HG03354 (cell line): ENCODE data around the gene HLA-E.
"Not testable (repeated sequence)": the region's sequence is repeated elsewhere in the genome, so short reads cannot be mapped to it uniquely, and the experiment has no call there.

ENCODE experiments used
- ATAC-seq: cut with Tn5 transposase; IDR thresholded peaks from one replicate; pipeline ENCODE4 v1.9.1; 2021; ENCODE audit warnings: mild to moderate bottlenecking; ENCODE audit not compliant: unreplicated experiment, poor library complexity, severe bottlenecking

HLA-E gene

GRCh38 chr6:30500421-30501355, 11.4 kb downstream of the HLA-E start:
- ATAC-seq, result no peak

DNA sequence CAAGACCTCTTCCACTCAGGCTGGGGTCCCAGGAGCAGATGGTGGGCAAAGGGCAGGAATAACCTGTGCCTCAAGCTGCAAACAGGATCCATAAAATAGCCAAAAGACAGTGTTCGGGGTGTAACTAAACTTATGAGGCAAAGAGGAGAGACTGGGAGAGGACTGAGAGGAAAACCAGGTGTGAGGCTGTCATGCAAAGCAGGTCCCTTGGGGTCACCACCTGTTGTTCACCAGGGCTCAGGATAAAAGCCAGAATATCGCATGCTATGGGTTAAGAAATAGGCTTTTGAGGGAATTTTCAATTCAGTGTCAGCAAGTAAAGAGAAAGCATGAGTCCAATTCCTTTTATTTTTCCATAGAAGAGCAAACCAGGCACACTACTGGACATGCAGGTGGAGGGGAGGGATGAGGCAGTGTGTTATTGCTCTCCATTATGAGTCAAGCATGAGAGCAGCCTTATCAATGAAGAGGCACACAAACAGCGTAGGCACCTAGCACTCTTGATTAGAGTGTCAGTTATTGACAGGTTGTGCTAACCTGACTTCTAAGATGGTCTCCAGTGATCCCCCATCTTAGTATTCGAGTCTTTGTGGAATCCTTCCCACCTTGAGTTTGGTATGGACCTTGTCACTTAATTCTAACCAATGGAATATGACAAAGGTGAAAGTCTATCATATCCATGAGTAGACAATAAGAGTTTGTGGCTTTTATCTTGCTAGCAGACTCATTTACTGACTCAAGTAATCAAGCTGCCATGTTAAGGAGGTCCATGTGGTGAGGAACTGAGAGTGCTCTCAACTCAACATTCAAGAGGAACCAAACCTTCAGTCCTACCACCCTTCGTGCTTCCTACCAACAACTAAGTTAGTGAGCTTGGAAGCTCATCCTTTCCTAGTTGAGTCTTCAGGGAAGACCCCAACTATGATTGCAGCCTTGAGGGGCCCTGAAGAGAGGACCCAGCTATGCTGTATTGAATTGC, 18.8 kb downstream of the HLA-E start:
- no peak for ATAC-seq

DNA sequence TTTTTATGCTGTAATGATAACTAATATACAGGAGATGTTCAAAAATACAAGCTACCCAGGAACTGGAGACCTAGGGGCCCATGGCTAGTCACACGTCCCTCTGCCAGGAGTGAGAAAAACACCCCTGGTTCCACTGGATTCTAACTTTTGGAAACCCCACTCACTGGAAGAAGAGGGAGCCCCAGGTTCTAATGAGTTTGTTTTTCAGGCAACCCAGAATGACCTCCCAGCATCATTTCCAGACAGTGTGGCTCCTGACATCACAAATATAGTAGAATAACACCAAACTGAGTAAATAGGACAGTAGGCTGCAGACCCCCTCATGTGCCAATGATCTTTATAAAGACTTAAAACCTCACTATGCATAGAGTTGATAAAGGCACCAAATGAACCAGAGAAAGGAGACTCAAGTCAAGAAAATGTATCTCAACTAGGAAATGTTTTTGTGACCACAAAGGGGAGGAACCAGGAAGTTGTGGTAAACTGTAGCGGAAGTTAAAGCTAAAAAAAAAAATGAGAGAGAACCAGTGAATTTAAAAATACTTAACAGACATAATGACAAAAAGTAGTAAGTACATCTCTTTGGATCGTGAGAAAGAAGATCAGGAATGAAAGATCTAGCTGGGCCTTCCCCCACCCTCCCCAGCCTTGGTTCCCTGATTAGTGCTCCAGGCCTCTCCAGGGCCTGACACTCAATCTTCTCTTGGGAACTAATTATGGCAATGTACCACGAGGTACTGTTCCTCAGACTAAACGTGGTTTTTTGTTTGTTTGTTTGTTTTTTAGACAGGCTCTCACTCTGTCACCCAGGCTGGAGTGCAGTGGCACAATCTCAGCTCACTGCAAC, 19.8 kb downstream of the HLA-E start:
- peak; percentile 56 for ATAC-seq

GRCh38 chr6:30510419-30511168, 21.3 kb downstream of the HLA-E start:
- ATAC-seq, result no peak

GRCh38 chr6:30511169-30511546, 21.8 kb downstream of the HLA-E start:
- ATAC-seq, result no peak

DNA sequence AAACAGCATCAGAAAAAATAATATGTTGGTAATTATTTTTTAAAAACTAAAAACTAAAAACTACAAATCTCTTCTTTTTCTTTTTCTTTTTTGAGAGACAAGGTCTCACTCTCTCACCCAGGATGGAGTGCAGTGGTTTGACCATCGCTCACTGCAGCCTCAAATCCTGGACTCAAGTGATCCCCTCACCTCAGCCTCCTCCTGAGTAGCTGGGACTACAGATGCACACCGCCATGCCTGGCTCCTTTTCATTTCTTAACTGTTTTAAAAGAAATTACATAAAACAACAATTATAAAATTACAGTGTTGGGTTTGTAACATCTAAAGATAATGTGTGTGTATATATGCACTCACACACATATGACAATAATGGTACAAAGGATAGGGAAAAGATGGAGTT, 24.1 kb downstream of the HLA-E start:
- no peak for ATAC-seq

DNA sequence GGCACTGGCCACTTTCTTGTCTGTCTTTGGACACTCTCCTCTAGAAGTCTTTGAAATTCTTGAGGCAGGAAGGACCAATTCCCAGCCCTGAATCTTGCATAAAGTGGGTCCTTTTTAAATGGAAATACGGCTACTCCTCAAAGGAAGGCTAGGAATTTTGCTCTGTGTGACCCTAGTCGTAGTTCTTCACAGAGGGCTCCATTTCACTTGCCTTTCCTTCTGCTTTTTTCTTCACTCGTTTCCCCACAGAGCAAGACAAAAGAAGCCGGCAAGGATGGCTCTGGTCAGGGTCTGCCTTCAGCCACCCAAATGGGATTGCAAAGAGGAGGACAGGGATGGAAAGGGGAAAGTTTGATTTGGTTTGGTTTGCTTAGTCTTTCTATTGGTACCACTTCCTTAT, 25.8 kb downstream of the HLA-E start:
- ATAC-seq, result no peak

DNA sequence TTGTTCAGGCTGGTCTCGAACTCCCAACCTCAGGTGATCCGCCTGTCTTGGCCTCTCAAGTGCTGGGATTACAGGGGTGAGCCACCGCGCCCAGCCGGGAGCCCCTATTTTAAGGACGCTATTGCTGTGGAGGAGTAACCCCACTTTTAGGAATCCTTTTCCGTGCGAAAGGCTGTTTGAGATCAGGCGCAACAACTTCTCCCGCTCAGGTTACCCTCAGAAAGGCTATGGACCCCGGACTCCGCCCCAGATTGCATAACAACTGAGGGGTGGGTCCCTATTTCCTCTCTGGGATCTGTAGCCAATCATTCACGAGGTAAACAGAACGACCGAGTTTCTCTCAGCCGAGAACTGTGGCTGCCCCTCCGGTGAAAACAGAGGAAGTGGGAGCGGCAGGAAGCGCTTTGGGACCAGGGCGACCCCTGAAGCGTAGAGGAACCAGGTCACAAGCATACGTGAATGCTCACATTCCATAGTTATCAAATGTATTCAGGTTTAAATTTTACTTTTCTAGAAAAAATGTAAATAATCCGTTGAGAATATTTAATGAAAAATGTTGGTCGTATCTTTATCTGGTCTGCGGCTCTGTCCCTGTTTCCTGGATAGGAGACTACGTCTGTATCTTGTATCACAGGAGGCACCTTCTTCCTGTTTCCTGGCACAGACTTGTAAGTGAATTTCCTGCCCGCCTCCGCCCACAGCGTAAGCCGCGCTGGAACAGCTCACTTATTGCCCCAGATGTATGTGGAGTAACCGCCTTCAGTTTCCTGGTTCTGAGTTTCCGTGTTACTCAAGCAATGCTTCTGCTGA, 26.8 kb downstream of the HLA-E start:
- ATAC-seq, result peak; percentile 75

- not testable (repeated sequence) for ATAC-seq
Measured at GRCh38 chr6:30516754-30517076, 27.4 kb downstream of the HLA-E start.

- not testable (repeated sequence) for ATAC-seq
Measured at GRCh38 chr6:30517767-30518504, 28.6 kb downstream of the HLA-E start.

DNA sequence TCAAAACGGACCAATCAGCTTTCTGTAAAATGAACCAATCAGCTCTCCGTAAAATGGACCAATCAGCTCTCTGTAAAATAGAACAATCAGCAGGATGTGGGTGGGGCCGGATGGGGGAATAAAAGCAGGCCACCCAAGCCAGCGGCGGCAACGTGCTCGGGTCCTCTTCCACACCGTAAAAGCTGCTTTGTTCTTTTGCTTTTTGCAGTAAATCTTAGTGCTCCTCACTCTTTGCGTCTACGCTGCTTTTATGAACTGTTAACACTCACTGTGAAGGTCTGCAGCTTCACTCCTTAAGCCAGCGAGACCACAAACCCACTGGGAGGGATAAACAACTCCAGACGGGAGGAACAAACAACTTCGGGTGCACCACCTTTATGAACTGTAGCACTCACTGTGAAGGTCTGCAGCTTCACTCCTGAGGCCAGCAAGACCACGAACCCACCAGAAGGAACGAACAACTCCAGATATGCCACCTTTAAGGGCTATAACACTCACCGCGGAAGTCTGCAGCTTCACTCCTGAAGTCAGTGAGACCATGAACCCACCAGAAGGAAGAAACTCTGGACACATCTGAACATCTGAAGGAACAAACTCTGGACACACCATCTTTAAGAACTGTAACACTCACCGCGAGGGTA, 29.3 kb downstream of the HLA-E start:
- ATAC-seq, result not testable (repeated sequence)

GRCh38 chr6:30520522-30520921, 31.2 kb downstream of the HLA-E start:
- ATAC-seq, result no peak

DNA sequence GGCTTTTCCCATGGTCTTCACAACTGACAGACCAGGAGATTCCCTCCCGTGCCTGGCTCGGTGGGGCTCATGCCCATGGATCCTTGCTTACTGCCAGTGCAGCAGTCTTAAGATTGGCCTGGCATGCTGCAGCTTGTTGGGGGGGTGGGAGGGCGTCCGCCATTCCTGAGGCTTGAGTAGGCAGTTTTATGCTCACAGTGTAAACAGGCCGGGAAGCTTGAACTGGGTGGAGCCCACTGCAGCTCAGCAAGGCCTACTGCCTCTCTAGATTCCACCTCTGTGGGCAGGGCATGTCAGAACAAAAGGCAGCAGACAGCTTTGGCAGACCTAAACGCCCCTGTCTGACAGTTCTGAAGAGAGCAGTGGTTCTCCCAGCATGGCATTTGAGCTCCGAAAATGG, 31.8 kb downstream of the HLA-E start:
- not testable (repeated sequence) for ATAC-seq

- ATAC-seq, result not testable (repeated sequence)
Measured at GRCh38 chr6:30521952-30522351, 32.6 kb downstream of the HLA-E start.

GRCh38 chr6:30526444-30526843, 37.1 kb downstream of the HLA-E start:
- not testable (repeated sequence) for ATAC-seq

DNA sequence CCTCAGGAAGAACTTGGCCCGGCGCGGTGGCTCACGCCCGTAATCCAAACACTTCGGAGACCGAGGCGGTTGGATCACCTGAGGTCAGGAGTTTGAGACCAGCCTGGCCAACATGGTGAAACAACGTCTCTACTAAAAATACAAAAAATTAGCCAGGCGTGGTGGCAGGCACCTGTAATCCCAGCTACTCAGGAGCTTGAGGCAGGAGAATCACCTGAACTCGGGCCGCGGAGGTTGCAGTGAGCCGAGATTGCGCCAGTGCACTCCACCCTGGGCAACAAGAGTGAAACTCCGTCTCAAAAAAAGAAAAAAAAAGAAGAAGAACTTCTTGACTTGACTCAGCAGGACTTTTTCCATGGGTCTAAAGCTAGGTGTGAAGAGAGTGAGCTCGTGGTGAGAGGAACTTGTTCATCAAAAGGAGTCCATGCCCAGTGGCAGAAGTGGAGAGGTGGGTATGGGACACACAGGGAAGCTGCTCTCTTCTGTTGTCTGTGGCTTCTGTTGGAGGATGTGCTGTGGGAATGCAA, 40.1 kb downstream of the HLA-E start:
- ATAC-seq, result not testable (repeated sequence)

GRCh38 chr6:30530014-30530413, 40.7 kb downstream of the HLA-E start:
- no peak for ATAC-seq
